Measurements from ENCODE around the gene PTER. TPM values are rescaled to one million over a fixed set of nuclear protein-coding genes. Genes with fewer than 3 reads are reported as not detected.

The PTER gene
- total and polyA plus RNA-seq, 9 of the 15 experiments (the other 6 are each of a cell fraction or from before 2014, with no cell fraction given): 15.5 to 42.1 (median 28.6) TPM

- TF ChIP-seq JUN (IDR thresholded peaks at IDR 0.05; ENCODE audit: borderline replicate concordance, low read depth, low read length) (no peak), JUN (CRISPR knock-in tag; IDR thresholded peaks at IDR 0.05; ENCODE audit: borderline replicate concordance) (no peak), SUPT5H (IDR thresholded peaks at IDR 0.05) (no peak), SMAD1 (IDR thresholded peaks at IDR 0.05; ENCODE audit: low read depth, low read length, partially characterized antibody) (no peak), TAF7 (tag; IDR thresholded peaks at IDR 0.05) (no peak), TOE1 (IDR thresholded peaks at IDR 0.05; ENCODE audit: borderline replicate concordance) (no peak), TOE1 (CRISPR knock-in tag; IDR thresholded peaks at IDR 0.05; ENCODE audit: borderline replicate concordance, low read depth) (no peak)
Measured at GRCh38 chr10:16417341-16417740, 19.5 kb upstream of the PTER start (continued).

- no peak overlapping the region for H2AFZ ChIP-seq (ENCODE audit: low read depth, low read length)
Measured at GRCh38 chr10:16423599-16423998, 13.2 kb upstream of the PTER start.

More at GRCh38 chr10:16423599-16423998, 13.2 kb upstream of the PTER start:
- no peaks in the 10 kb centered on the region for H3K4me1 ChIP-seq (replicated peaks in 1 of 2; ENCODE audit: control insufficient read depth in 2 of 2, insufficient read depth in 2 of 2, low read length in 2 of 2)
- H3K27ac ChIP-seq (ENCODE audit: extremely low read depth, low read depth, low read length): no peak overlapping the region
- H3K4me3 ChIP-seq: no peak overlapping the region
- DNase-seq (ENCODE audit: extremely low read depth in 1 of 4, low spot score in 3 of 4) (no peak), FAIRE-seq (no peak), ATAC-seq (peak; percentile 57)
- in situ Hi-C loops (cut with MboI): no loop called here
- WGBS (ENCODE audit: insufficient coverage, low coverage, missing lambda C conversion rate): 0% methylated on average over 3 of the region's 3 CpGs
- H3K9me1 ChIP-seq (ENCODE audit: control insufficient read depth, insufficient read depth, low read length): no peaks in the 10 kb centered on the region
- H4K20me1 ChIP-seq (replicated peaks; ENCODE audit: control insufficient read depth, insufficient read depth, low read length): no peaks in the 10 kb centered on the region; the same call in 1 of the 2 replicates
- H3K27me3 ChIP-seq (ENCODE audit: control insufficient read depth in 2 of 2, insufficient read depth in 2 of 2, low read length in 2 of 2): peaks cover 14 to 22% of the 10 kb centered on the region in 2 experiments; a peak in 4 of 5 replicates
- CTCF ChIA-PET (ENCODE audit: low intra/inter-chr PET ratio): no interaction called here
- H3K36me3 ChIP-seq (ENCODE audit: control insufficient read depth, insufficient read depth, low read length): no peaks in the 10 kb centered on the region
- POLR2A ChIA-PET: no interaction called here
- intact Hi-C loops (cut with micrococcal nuclease): no loop called here
- H3K9me3 ChIP-seq (replicated peaks; ENCODE audit: control insufficient read depth, insufficient read depth, low read depth, low read length): no peaks in the 10 kb centered on the region; the same call in 1 of the 2 replicates
- H3K9ac ChIP-seq (ENCODE audit: insufficient read depth in 1 of 2, low read depth in 2 of 2, low read length in 2 of 2): no peak overlapping the region
- BruUV-seq (replicated peaks): no TSS peak
- TF ChIP-seq, protein P1, sequence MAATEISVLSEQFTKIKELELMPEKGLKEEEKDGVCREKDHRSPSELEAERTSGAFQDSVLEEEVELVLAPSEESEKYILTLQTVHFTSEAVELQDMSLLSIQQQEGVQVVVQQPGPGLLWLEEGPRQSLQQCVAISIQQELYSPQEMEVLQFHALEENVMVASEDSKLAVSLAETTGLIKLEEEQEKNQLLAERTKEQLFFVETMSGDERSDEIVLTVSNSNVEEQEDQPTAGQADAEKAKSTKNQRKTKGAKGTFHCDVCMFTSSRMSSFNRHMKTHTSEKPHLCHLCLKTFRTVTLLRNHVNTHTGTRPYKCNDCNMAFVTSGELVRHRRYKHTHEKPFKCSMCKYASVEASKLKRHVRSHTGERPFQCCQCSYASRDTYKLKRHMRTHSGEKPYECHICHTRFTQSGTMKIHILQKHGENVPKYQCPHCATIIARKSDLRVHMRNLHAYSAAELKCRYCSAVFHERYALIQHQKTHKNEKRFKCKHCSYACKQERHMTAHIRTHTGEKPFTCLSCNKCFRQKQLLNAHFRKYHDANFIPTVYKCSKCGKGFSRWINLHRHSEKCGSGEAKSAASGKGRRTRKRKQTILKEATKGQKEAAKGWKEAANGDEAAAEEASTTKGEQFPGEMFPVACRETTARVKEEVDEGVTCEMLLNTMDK (IDR thresholded peaks at IDR 0.05; ENCODE audit: borderline replicate concordance, insufficient read depth, low read depth, low read length, poor library complexity, severe bottlenecking): no peak
- TF ChIP-seq PCBP2 (IDR thresholded peaks at IDR 0.05; ENCODE audit: low read depth, low read length, poor library complexity, severe bottlenecking) (no peak), CBX3 (IDR thresholded peaks at IDR 0.05; ENCODE audit: borderline replicate concordance in 1 of 2, low read length in 2 of 2) (no peak)
- TF ChIP-seq, protein P2, sequence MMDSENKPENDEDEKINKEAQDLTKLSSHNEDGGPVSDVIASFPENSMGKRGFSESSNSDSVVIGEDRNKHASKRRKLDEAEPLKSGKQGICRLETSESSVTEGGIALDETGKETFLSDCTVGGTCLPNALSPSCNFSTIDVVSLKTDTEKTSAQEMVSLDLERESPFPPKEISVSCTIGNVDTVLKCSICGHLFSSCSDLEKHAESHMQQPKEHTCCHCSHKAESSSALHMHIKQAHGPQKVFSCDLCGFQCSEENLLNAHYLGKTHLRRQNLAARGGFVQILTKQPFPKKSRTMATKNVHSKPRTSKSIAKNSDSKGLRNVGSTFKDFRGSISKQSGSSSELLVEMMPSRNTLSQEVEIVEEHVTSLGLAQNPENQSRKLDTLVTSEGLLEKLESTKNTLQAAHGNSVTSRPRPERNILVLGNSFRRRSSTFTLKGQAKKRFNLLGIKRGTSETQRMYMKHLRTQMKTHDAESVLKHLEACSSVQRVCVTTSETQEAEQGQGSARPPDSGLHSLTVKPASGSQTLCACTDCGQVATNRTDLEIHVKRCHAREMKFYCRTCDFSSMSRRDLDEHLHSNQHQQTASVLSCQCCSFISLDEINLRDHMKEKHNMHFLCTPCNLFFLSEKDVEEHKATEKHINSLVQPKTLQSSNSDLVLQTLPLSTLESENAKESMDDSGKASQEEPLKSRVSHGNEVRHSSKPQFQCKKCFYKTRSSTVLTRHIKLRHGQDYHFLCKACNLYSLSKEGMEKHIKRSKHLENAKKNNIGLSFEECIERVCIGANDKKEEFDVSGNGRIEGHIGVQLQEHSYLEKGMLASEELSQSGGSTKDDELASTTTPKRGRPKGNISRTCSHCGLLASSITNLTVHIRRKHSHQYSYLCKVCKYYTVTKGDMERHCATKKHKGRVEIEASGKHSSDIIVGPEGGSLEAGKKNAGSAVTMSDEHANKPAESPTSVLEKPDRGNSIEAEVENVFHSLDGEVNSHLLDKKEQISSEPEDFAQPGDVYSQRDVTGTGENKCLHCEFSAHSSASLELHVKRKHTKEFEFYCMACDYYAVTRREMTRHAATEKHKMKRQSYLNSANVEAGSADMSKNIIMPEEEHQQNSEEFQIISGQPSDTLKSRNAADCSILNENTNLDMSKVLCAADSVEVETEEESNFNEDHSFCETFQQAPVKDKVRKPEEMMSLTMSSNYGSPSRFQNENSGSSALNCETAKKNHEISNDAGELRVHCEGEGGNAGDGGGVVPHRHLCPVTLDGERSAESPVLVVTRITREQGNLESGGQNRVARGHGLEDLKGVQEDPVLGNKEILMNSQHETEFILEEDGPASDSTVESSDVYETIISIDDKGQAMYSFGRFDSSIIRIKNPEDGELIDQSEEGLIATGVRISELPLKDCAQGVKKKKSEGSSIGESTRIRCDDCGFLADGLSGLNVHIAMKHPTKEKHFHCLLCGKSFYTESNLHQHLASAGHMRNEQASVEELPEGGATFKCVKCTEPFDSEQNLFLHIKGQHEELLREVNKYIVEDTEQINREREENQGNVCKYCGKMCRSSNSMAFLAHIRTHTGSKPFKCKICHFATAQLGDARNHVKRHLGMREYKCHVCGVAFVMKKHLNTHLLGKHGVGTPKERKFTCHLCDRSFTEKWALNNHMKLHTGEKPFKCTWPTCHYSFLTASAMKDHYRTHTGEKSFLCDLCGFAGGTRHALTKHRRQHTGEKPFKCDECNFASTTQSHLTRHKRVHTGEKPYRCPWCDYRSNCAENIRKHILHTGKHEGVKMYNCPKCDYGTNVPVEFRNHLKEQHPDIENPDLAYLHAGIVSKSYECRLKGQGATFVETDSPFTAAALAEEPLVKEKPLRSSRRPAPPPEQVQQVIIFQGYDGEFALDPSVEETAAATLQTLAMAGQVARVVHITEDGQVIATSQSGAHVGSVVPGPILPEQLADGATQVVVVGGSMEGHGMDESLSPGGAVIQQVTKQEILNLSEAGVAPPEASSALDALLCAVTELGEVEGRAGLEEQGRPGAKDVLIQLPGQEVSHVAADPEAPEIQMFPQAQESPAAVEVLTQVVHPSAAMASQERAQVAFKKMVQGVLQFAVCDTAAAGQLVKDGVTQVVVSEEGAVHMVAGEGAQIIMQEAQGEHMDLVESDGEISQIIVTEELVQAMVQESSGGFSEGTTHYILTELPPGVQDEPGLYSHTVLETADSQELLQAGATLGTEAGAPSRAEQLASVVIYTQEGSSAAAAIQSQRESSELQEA (IDR thresholded peaks at IDR 0.05; ENCODE audit: low read depth): no peak
- no peak overlapping the region for H3K4me2 ChIP-seq (ENCODE audit: insufficient read depth, low read length)
- H3K79me2 ChIP-seq (ENCODE audit: control insufficient read depth, insufficient read depth, low read length): no peaks in the 10 kb centered on the region

Data from K562 (cell line).